GM12872 (cell line): ENCODE results near the gene ST6GALNAC6.

ENCODE experiments used
- TF ChIP-seq, protein P1 (sequence below): IDR thresholded peaks from 3 replicates; pipeline ENCODE4 v1.5.1; 2011; ENCODE audit warnings: low read depth, mild to moderate bottlenecking, low read length, moderate library complexity; ENCODE audit not compliant: insufficient read depth

ST6GALNAC6 gene

DNA sequence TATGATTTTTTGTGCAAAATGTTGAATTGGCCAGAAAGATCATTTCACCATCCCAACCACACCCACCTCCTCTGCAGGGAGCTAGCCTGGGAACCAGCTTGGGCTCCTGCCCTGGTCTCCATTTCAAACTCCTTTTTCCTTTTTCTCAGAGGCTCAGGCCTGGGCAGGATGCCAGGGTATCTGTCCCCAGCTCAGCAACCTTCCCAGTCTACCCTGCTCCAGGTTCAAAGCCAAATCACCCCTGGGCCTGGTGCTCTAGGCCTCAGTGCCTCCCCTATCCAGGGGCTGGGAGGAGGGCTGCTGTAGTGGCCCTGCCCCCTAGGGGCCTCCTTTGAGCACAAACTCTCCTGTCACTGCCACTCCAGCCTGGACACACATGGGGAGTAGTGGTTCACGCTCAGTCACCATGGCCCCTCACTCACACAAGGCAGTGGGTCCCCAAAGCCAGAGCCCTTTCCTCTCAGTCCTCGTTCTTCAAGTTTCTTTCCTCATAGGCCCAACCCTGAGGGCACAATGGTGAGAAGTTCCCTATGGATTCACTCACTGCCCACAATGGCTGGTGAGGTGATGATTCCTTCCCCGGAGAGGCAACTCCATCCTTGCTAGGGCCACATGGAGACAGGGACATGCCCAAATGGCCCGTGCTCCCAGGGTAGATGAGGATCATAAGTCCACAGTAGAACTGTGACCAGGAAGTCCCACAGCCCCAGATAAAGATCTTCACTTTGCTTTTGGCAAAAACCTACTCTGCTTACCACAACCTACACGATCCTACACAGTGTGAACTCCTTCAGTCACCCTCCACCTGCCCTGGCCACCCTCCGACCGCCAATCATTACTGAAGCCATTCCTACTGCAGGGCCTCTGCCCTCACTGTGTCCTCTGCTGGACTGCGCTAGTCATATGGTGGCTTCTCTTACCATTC is 19.0 kb upstream of the ST6GALNAC6 start:
- TF ChIP-seq, protein P1, sequence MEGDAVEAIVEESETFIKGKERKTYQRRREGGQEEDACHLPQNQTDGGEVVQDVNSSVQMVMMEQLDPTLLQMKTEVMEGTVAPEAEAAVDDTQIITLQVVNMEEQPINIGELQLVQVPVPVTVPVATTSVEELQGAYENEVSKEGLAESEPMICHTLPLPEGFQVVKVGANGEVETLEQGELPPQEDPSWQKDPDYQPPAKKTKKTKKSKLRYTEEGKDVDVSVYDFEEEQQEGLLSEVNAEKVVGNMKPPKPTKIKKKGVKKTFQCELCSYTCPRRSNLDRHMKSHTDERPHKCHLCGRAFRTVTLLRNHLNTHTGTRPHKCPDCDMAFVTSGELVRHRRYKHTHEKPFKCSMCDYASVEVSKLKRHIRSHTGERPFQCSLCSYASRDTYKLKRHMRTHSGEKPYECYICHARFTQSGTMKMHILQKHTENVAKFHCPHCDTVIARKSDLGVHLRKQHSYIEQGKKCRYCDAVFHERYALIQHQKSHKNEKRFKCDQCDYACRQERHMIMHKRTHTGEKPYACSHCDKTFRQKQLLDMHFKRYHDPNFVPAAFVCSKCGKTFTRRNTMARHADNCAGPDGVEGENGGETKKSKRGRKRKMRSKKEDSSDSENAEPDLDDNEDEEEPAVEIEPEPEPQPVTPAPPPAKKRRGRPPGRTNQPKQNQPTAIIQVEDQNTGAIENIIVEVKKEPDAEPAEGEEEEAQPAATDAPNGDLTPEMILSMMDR: peak; percentile 50

- TF ChIP-seq, protein P1: no peak
These were observed 18.2 kb upstream of the ST6GALNAC6 start for GRCh38 chr9:127917603-127918002.

DNA sequence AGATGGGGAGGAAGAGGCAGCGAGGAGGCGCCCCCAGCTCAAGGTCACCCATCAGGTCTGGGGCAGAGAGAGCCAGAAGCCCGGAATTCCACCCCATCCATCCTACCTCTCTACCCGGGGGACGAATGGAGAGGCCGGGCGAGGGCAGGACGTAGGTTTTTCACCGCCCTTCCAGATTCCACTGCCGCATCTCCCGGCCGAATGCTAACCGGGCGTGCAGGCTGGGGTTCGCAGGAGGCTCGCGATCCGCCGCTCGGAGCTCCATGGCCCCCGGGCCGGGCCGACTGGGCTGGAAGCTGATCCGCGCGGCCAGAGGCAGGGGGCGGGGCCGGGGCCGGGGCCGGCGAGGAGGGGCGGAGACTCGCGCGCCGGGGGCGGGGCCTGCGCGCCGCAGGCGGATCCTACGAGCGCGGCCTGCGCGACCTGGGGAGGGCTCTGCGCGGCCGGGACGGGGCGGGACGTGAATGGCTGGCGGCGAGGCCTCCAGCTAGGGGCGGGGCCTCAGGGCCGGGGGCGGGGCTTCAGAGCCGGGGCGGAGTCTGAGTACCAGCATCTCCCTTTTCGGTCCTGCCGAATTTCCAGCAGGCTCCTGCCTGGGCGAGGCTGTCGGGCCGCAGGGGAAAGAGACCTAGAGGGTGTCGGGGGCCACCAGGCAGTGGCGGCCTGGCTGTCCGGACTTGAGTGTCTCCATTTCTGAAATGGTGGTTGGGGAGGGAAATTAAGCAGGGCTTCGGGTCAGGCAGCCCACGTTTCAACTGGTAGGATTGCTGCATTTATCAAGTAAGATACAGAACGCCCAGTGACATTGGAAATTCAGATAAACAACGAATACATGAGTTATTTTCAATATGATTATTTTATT is 17.5 kb upstream of the ST6GALNAC6 start, which contains the start of gene ST6GALNAC4:
Gene ST6GALNAC4, minus strand, starts transcription at position 322 of the 862 bp plus-strand sequence. CDS start 622 bp downstream, outside the sequence.
- TF ChIP-seq, protein P1: no peak

DNA sequence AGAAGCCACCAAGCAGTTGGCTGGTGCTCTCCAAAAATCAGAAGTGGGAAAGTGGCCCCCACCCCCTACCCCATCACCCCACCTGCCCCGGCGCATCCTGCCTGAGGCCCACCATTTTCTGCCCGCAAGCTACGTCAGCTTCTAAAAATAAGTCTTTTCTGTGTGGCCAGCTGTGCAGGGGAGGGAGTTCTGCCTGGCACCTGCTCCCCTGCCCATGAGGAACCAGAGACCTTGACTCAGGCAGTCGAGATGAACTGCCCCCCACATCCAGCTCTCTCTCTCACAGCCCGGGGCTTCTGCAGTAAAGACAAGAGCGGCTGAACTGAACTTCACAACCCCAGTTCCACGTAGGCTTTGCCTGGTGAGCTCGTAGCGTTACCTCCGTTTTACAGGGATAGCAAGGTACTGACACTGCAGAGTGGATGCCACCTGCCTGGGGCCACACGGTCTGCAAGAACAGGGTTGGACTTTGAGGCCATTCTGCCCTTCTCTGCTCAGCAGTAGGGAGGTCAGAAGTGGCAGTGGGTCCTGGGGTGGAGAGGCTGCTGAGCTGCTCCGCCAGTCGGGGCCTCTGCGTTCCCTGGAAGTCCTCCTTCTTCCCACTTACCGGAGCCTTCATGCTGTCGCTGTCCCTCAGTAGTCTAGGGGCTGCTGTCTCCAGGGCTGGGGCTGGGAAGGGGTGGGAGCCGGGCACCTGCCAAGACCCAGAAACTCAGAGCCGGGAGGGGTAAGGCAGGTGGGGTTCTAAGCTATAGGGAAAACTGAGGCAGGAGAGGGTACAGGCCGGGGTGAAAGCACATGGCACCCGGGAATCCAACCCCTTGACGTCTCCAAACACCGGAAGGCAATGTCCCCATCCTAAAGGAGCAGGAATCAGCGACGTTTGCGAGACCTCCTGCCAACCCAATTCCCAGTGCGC is 16.7 kb upstream of the ST6GALNAC6 start:
- TF ChIP-seq, protein P1: no peak

DNA sequence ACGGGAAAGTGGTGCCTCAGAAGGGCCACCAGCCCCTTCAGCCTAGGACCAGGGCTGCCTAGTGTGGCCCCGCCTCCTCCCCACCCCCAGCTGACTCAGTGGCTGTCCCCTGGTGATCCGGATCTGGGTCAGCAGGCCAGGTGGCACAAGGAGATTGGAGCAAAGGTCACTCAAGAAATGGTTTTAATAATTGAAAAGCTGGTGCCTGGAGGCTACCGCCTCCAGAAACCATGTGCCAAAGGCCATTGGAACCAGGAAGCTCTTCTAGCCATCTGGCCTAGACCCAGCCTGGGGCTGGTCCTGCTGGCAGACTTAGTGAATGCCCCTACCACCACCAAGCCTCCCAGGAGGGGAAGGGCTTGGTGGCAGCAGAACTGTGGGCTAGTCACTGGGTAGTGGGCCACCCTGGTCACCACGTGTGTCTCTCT is 15.9 kb upstream of the ST6GALNAC6 start:
- TF ChIP-seq, protein P1: no peak

DNA sequence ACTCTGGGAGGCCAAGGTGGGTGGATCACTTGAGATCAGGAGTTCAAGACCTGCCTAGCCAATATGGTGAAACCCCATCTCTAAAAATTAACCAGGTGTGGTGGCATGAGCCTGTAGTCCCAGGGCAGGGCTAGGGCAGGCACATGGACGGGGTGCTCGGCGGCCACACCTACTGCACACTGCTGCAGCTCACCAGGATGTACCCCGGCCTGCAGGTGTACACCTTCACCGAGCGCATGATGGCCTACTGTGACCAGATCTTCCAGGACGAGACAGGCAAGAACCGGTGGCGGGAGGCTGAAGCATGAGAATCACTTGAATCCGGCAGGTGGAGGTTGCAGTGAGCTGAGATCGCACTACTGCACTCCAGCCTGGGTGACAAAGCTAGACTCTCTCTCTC is 14.3 kb upstream of the ST6GALNAC6 start:
- TF ChIP-seq, protein P1: no peak
